ENCODE measurements around the gene KIF21B.

Gene KIF21B

GRCh38 chr1:201004154-201004553, 19.4 kb downstream of the KIF21B start:
- H3K4me3 ChIP-seq (ENCODE audit: low read depth, low read length) = no peak overlapping the region
- no peak for DNase-seq (ENCODE audit: low read depth)
- no peak for TF ChIP-seq CTCF (IDR thresholded peaks at IDR 0.05; ENCODE audit: insufficient read depth, low read depth, low read length, missing control alignments)

- no peak overlapping the region for H3K4me3 ChIP-seq (ENCODE audit: low read depth, low read length)
- TF ChIP-seq CTCF (IDR thresholded peaks at IDR 0.05; ENCODE audit: insufficient read depth, low read depth, low read length, missing control alignments) = no peak
- no peak for DNase-seq (ENCODE audit: low read depth)
Observed at GRCh38 chr1:201002510-201002909, 21.0 kb downstream of the KIF21B start.

- no peak overlapping the region for H3K4me3 ChIP-seq (ENCODE audit: low read depth, low read length)
- no peak for DNase-seq (ENCODE audit: low read depth)
- TF ChIP-seq CTCF (IDR thresholded peaks at IDR 0.05; ENCODE audit: insufficient read depth, low read depth, low read length, missing control alignments) = no peak
Observed at GRCh38 chr1:201001962-201002361, 21.6 kb downstream of the KIF21B start.

- no peak overlapping the region for H3K4me3 ChIP-seq (ENCODE audit: low read depth, low read length)
- TF ChIP-seq CTCF (IDR thresholded peaks at IDR 0.05; ENCODE audit: insufficient read depth, low read depth, low read length, missing control alignments) = no peak
- DNase-seq (ENCODE audit: low read depth) = no peak
Observed at GRCh38 chr1:201000391-201000790, 23.1 kb downstream of the KIF21B start.

GRCh38 chr1:200999667-201000066, 23.8 kb downstream of the KIF21B start:
- H3K4me3 ChIP-seq (ENCODE audit: low read depth, low read length) = no peak overlapping the region
- no peak for DNase-seq (ENCODE audit: low read depth)
- TF ChIP-seq CTCF (IDR thresholded peaks at IDR 0.05; ENCODE audit: insufficient read depth, low read depth, low read length, missing control alignments) = no peak

- no peak for DNase-seq (ENCODE audit: low read depth)
- no peak overlapping the region for H3K4me3 ChIP-seq (ENCODE audit: low read depth, low read length)
- no peak for TF ChIP-seq CTCF (IDR thresholded peaks at IDR 0.05; ENCODE audit: insufficient read depth, low read depth, low read length, missing control alignments)
Observed at GRCh38 chr1:200998323-200998722, 25.2 kb downstream of the KIF21B start.

- no peak for TF ChIP-seq CTCF (IDR thresholded peaks at IDR 0.05; ENCODE audit: insufficient read depth, low read depth, low read length, missing control alignments)
- no peak for DNase-seq (ENCODE audit: low read depth)
- H3K4me3 ChIP-seq (ENCODE audit: low read depth, low read length) = no peak overlapping the region
Observed at GRCh38 chr1:200992382-200993048, 31.0 kb downstream of the KIF21B start.

All from GM12865 (cell line).